Hepatocyte (in vitro differentiated cells): Measurements from ENCODE around the gene ENPP6. TPM values are rescaled to one million over a fixed set of nuclear protein-coding genes. Genes with fewer than 3 reads are reported as not detected.

Experiments
- DNase-seq: peaks from one replicate; pipeline ENCODE4 v3.0.0-alpha.2; 2016; ENCODE audit warnings: low spot score
- H2AFZ ChIP-seq: fragments of 200-600 bp; sonication (generic); 2 replicates; pipeline ENCODE4 v1.6.0; 2016; ENCODE audit warnings: antibody characterized with exemption, mild to moderate bottlenecking
- H3K27ac ChIP-seq: fragments of 200-600 bp; sonication (generic); 2 replicates; pipeline ENCODE4 v1.5.1; 2016; ENCODE audit warnings: mild to moderate bottlenecking
- H3K27me3 ChIP-seq: fragments of 200-600 bp; sonication (generic); 2 replicates; pipeline ENCODE4 v1.6.1; 2016
- H3K36me3 ChIP-seq: fragments of 200-600 bp; sonication (generic); replicated peaks from 2 replicates; pipeline ENCODE4 v1.5.1; 2016; ENCODE audit warnings: low read depth; ENCODE audit not compliant: insufficient read depth
- H3K4me1 ChIP-seq: fragments of 200-600 bp; sonication (generic); 2 replicates; pipeline ENCODE4 v1.5.1; 2016; ENCODE audit warnings: mild to moderate bottlenecking, moderate library complexity; ENCODE audit not compliant: insufficient read depth
- H3K4me2 ChIP-seq: fragments of 200-600 bp; sonication (generic); 2 replicates; pipeline ENCODE4 v1.6.0; 2016
- H3K4me3 ChIP-seq: fragments of 200-600 bp; sonication (generic); 2 replicates; pipeline ENCODE4 v1.5.1; 2016; ENCODE audit warnings: mild to moderate bottlenecking
- H3K79me2 ChIP-seq: fragments of 200-600 bp; sonication (generic); 2 replicates; pipeline ENCODE4 v1.6.0; 2017; ENCODE audit warnings: mild to moderate bottlenecking
- H3K9me2 ChIP-seq: fragments of 200-600 bp; sonication (generic); replicated peaks from 2 replicates; pipeline ENCODE4 v1.6.0; 2017; ENCODE audit warnings: mild to moderate bottlenecking; ENCODE audit not compliant: insufficient read depth
- H3K9me3 ChIP-seq: fragments of 200-600 bp; sonication (generic); 2 replicates; pipeline ENCODE4 v1.5.1; 2016; ENCODE audit warnings: low read depth, mild to moderate bottlenecking
- H4K20me1 ChIP-seq: fragments of 200-600 bp; sonication (generic); 2 replicates; pipeline ENCODE4 v1.6.0; 2016; ENCODE audit warnings: mild to moderate bottlenecking; ENCODE audit not compliant: insufficient read depth, poor library complexity, severe bottlenecking
- CTCF ChIP-seq: fragments of 200-600 bp; sonication (generic); IDR thresholded peaks from 2 replicates; pipeline ENCODE4 v1.5.1; 2016; ENCODE audit warnings: antibody characterized with exemption, mild to moderate bottlenecking; ENCODE audit not compliant: poor library complexity
- EZH2 ChIP-seq: fragments of 200-600 bp; sonication (generic); IDR thresholded peaks from 2 replicates; pipeline ENCODE4 v1.6.1; 2016; ENCODE audit warnings: antibody characterized with exemption, mild to moderate bottlenecking, borderline replicate concordance
- EZH2phosphoT487 ChIP-seq: fragments of 200-600 bp; sonication (generic); IDR thresholded peaks from one replicate; pipeline ENCODE4 v1.6.1; 2018; ENCODE audit warnings: antibody characterized with exemption, mild to moderate bottlenecking, low read depth, moderate library complexity; ENCODE audit not compliant: unreplicated experiment, severe bottlenecking
- whole genome bisulfite sequencing: methylation state at CpG from one replicate; pipeline ENCODE4 v1.1.6; 2016; ENCODE audit warnings: low lambda C conversion rate; ENCODE audit errors: missing lambda C conversion rate; 5-methylcytosine and 5-hydroxymethylcytosine counted together
- polyA plus RNA-seq: library from polyadenylated mRNA; unstranded; fragments of >200 nt; fragmentation: Nextera tagmentation; extraction: Ambion mirVana; gene quantifications from 2 replicates; pipeline ENCODE4 v1.2.1, GENCODE V29; 2016
- total RNA-seq: library from RNA; depleted of rRNA; stranded (reverse); fragments of >200 nt; gene quantifications from 2 replicates; pipeline ENCODE4 v1.2.3, GENCODE V29; 2014

Gene ENPP6
- total and polyA plus RNA-seq, 2 experiments from 2014 or later = 0.03 TPM; not detected in 1

DNA sequence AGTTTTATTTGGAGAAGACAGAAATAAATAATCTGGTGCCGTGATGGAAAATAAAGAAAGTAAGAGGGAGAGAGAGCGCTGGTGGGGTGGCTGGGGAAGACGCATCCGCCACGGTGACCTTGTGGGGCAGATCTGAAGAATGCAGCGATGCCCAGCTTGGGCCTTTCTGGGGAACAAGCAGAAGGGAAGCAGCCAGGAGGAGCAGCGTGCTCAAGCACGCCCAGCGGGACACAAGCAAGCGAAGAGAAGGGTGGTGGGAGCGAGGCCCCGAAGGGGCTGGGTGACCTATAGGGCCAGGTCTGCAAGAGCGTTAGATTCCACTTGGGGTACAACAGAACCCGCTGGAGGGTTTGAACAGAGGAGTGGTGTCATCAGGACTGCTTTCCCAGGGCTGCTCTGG lies 12.4 kb downstream of the ENPP6 start:
- H4K20me1 ChIP-seq = no peaks in the 10 kb centered on the region
- no peak for DNase-seq
- H3K36me3 ChIP-seq = no peaks in the 10 kb centered on the region
- H3K9me3 ChIP-seq = no peaks in the 10 kb centered on the region
- no peak overlapping the region for H2AFZ ChIP-seq
- H3K27ac ChIP-seq = no peak overlapping the region
- no peaks in the 10 kb centered on the region for H3K9me2 ChIP-seq
- no peaks in the 10 kb centered on the region for H3K79me2 ChIP-seq
- TF ChIP-seq EZH2 (no peak), CTCF (no peak), EZH2phosphoT487 (no peak)
- no peak overlapping the region for H3K4me3 ChIP-seq
- H3K4me1 ChIP-seq = no peaks in the 10 kb centered on the region
- H3K4me2 ChIP-seq = no peak overlapping the region
- no peaks in the 10 kb centered on the region for H3K27me3 ChIP-seq
- 96% methylated on average over 14 of the region's 14 CpGs for WGBS

DNA sequence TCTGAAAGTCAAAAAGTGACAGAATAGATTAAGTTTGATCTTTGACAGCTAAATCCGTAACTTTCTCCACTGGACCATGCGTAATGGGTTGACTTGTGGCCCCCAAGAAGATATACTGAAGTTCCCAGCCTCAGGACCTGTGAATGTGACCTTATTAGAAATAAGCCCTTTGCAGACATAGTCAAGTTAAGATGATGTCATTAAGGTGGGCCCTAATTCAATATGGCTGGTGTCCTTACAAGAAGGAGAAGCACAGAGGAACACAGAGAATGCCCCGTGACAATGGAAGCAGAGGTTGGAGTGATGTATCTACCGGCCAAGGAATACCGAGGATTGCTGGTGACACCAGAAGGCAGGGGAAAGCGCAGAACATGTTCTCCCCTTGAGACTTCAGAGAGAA lies 14.4 kb downstream of the ENPP6 start:
- no peak for DNase-seq
- Histone ChIP-seq H3K27ac (no peak overlapping the region), H3K4me2 (no peak overlapping the region)

DNA sequence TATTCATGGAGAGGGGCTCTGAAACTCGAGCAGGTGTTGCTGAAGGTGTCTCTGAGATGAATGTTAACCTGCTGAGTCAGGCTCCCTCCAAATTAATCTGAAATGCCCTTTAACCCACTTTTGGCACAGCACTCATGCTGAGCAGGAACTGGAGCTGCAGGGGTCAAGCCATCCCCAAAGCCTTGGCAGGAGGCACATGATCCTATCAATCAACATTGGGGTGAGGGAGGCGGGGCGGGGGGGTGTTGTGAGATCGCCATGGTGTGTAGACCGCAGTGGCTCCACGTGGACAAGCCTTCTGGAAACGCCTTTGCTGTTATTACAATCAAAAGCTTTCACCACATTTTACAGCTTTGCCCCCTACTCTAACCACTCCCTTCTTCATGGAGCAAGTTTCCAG lies 16.5 kb downstream of the ENPP6 start:
- Histone ChIP-seq H3K9me3 (no peaks in the 10 kb centered on the region), H3K27ac (no peak overlapping the region), H3K9me2 (no peaks in the 10 kb centered on the region), H3K4me1 (no peaks in the 10 kb centered on the region), H3K4me3 (no peak overlapping the region), H4K20me1 (no peaks in the 10 kb centered on the region), H3K79me2 (no peaks in the 10 kb centered on the region), H3K36me3 (no peaks in the 10 kb centered on the region), H3K27me3 (no peaks in the 10 kb centered on the region), H3K4me2 (no peak overlapping the region), H2AFZ (no peak overlapping the region)
- WGBS = 75% methylated on average over 7 of the region's 7 CpGs
- TF ChIP-seq EZH2phosphoT487 (no peak), EZH2 (no peak)
- no peak for DNase-seq

More for the DNA sequence above, 14.4 kb downstream of the ENPP6 start:
- Histone ChIP-seq H3K4me1 (no peaks in the 10 kb centered on the region), H3K4me3 (no peak overlapping the region), H3K79me2 (no peaks in the 10 kb centered on the region), H3K9me3 (no peaks in the 10 kb centered on the region), H4K20me1 (no peaks in the 10 kb centered on the region), H3K27me3 (no peaks in the 10 kb centered on the region), H3K36me3 (no peaks in the 10 kb centered on the region), H2AFZ (no peak overlapping the region), H3K9me2 (no peaks in the 10 kb centered on the region)
- TF ChIP-seq EZH2 = no peak
- TF ChIP-seq CTCF = no peak
- TF ChIP-seq EZH2phosphoT487 = no peak
- WGBS = 99% methylated on average over 6 of the region's 6 CpGs

GRCh38 chr4:184200296-184200695 lies 17.4 kb downstream of the ENPP6 start:
- no peaks in the 10 kb centered on the region for H3K4me1 ChIP-seq
- no peaks in the 10 kb centered on the region for H4K20me1 ChIP-seq
- DNase-seq = no peak
- H3K27ac ChIP-seq = no peak overlapping the region
- no peak overlapping the region for H3K4me2 ChIP-seq
- TF ChIP-seq CTCF = no peak
- TF ChIP-seq EZH2 = no peak
- TF ChIP-seq EZH2phosphoT487 = no peak
- H3K36me3 ChIP-seq = no peaks in the 10 kb centered on the region
- no peaks in the 10 kb centered on the region for H3K9me3 ChIP-seq
- no peak overlapping the region for H3K4me3 ChIP-seq
- no peaks in the 10 kb centered on the region for H3K79me2 ChIP-seq
- 86% methylated on average over 12 of the region's 12 CpGs for WGBS
- no peaks in the 10 kb centered on the region for H3K27me3 ChIP-seq
- no peak overlapping the region for H2AFZ ChIP-seq
- H3K9me2 ChIP-seq = no peaks in the 10 kb centered on the region
